Gastrocnemius medialis (tissue), 4 donors: ENCODE measurements around the gene SLC43A2. TPM values are rescaled to one million over a fixed set of nuclear protein-coding genes. Genes with fewer than 3 reads are reported as not detected.

Experiments
- ATAC-seq, 2 donors: fragments of 150-250 bp; one replicate each; pipeline ENCODE4 v1.9.1; 2016
- DNase-seq, 2 donors: peaks; one replicate each; pipeline ENCODE4 v3.0.0-alpha.2; 2019
- H3K27ac ChIP-seq, 4 donors: fragments of 200-600 bp; sonication (generic); 1 replicate in 1 of 4; 2 replicates in 3 of 4; pipeline ENCODE4 v1.5.1; 2016 to 2018; ENCODE audit warnings: mild to moderate bottlenecking in 2 of 4, moderate library complexity in 1 of 4
- H3K27me3 ChIP-seq, 3 donors: fragments of 200-600 bp; sonication (generic) in 2 of 3; 1 replicate in 1 of 3; 2 replicates in 2 of 3; pipeline versions ENCODE4 v1.5.1 to v1.6.0; 2016 to 2019; ENCODE audit warnings: mild to moderate bottlenecking in 1 of 3, moderate library complexity in 1 of 3
- H3K36me3 ChIP-seq, 2 donors: fragments of 200-600 bp; sonication (generic) in 1 of 2; one replicate each; pipeline ENCODE4 v1.5.1; 2017 to 2018
- H3K4me1 ChIP-seq, 2 donors: fragments of 200-600 bp; sonication (generic) in 1 of 2; one replicate each; pipeline ENCODE4 v1.5.1; 2016 to 2017; ENCODE audit warnings: mild to moderate bottlenecking in 2 of 2
- H3K4me3 ChIP-seq, 4 donors: fragments of 200-600 bp; sonication (generic) in 3 of 4; 1 replicate in 1 of 4; 2 replicates in 3 of 4; pipeline ENCODE4 v1.5.1; 2016 to 2019; ENCODE audit warnings: mild to moderate bottlenecking in 2 of 4
- H3K9me3 ChIP-seq, 3 donors: fragments of 200-600 bp; sonication (generic) in 2 of 3; 1 replicate in 1 of 3; 2 replicates in 2 of 3; pipeline ENCODE4 v1.5.1; 2016 to 2019
- CTCF ChIP-seq, 5 experiments: fragments of 450-650 bp in 3 of 5; fragments of 200-600 bp in 2 of 5; sonication (generic) in 2 of 5; IDR thresholded peaks in 4 of 5; conservative IDR thresholded peaks in 1 of 5; 1 replicate in 4 of 5; 2 replicates in 1 of 5; pipeline ENCODE4 v1.5.1; 2016 to 2019; ENCODE audit warnings: antibody characterized with exemption in 5 of 5, mild to moderate bottlenecking in 3 of 5, moderate library complexity in 3 of 5
- POLR2A ChIP-seq, 2 donors: fragments of 450-650 bp; IDR thresholded peaks; one replicate each; pipeline ENCODE4 v1.6.1; 2017; ENCODE audit warnings: antibody characterized with exemption in 2 of 2, mild to moderate bottlenecking in 2 of 2, moderate library complexity in 2 of 2
- in situ Hi-C, 4 donors: fragments of 200-750 bp; cut with MboI; loops; one replicate each; pipeline versions ENCODE4 v1.15.0 to v1.8.0; 2017; ENCODE audit warnings: low sequenced_read_pairs in 4 of 4
- intact Hi-C: fragments of 100-400 bp; cut with DNase I; formaldehyde crosslinking; loops from one replicate; pipeline ENCODE4 v1.15.1; 2023; ENCODE audit warnings: low total_unique reads
- total RNA-seq, 4 donors: library from RNA; depleted of rRNA; stranded (reverse); fragments of >200 nt; gene quantifications; one replicate each; pipeline versions ENCODE4 v1.1.0 to v1.2.3, GENCODE V29; 2016

SLC43A2 gene
- total RNA-seq, 4 donors from 2014 or later = 26.9 to 96.9 (median 55.2) TPM

GRCh38 chr17:1617620-1618174, 10.9 kb downstream of the SLC43A2 start:
- in situ Hi-C loops = no loop called here
- intact Hi-C loops = no loop called here
- peak in 1 of 2 donors; percentile 28 for DNase-seq
- no peak overlapping the region for H3K4me3 ChIP-seq
- no peaks in the 10 kb centered on the region for H3K27me3 ChIP-seq
- peaks cover 0 to 22% of the 10 kb centered on the region in 2 donors for H3K36me3 ChIP-seq
- peak overlapping the region in 2 of 4 donors; percentile 39 to 53 for H3K27ac ChIP-seq
- no peaks in the 10 kb centered on the region for H3K9me3 ChIP-seq
- ATAC-seq = peak; percentile 69 to 77
- H3K4me1 ChIP-seq = peaks cover 4 to 17% of the 10 kb centered on the region in 2 donors
- TF ChIP-seq POLR2A (IDR thresholded peaks at IDR 0.05) (no peak), CTCF (IDR thresholded peaks at IDR 0.05 in 4 of 5, conservative IDR thresholded peaks at IDR 0.05 in 1 of 5) (no peak)

DNA sequence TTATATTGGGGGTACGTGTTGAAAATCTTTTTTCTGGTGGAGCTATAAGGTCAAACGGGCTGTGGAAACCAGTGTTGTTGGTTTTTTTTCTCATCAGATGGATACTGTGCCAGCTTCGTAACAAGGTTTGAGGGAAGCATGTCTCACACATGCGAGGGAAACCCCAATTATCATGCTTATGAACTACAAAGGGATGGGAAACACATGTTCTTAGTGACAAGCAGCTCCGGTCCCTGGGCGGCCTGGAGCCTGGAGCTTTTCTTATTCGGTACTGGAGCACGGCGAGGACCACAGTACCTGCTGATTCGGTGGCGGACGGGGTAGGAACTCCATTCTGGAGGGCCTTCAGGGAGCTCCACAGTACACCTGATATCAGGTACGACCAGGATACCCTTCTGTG, 12.5 kb downstream of the SLC43A2 start:
- intact Hi-C loops = no loop called here
- no peak for DNase-seq
- H3K36me3 ChIP-seq = peaks cover 0 to 26% of the 10 kb centered on the region in 2 donors

DNA sequence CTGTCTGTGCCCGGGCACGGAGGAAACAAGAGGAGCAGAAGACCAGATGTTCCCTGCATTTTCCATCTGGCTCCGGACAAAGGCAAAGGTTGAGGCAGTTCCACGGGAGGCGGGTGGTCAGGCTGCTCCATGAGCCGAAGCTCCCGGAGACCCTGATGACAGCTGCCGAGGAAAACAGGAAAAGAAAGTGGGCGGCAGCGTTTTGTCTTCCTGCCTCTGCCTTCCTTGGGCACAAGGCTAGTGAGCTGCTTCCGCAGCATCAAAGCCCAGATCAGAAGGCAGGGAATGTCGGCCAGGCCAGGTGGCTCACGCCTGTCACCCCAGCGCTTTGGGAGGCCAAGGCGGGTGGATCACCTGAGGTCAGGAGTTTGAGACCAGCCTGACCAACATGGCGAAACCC, 16.2 kb downstream of the SLC43A2 start:
- no peaks in the 10 kb centered on the region for H3K9me3 ChIP-seq
- intact Hi-C loops (no loop called here), in situ Hi-C loops (no loop called here)
- DNase-seq (no peak), ATAC-seq (no peak)
- TF ChIP-seq POLR2A (IDR thresholded peaks at IDR 0.05) (no peak), CTCF (IDR thresholded peaks at IDR 0.05 in 4 of 5, conservative IDR thresholded peaks at IDR 0.05 in 1 of 5) (no peak)
- no peaks in the 10 kb centered on the region for H3K27me3 ChIP-seq
- H3K4me1 ChIP-seq = no peaks in the 10 kb centered on the region
- H3K27ac ChIP-seq = no peak overlapping the region
- H3K36me3 ChIP-seq = peaks cover 0 to 26% of the 10 kb centered on the region in 2 donors
- no peak overlapping the region for H3K4me3 ChIP-seq

More for the DNA sequence above, 12.5 kb downstream of the SLC43A2 start:
- Histone ChIP-seq H3K9me3 (no peaks in the 10 kb centered on the region), H3K4me3 (no peak overlapping the region), H3K27ac (no peak overlapping the region), H3K4me1 (peaks cover 4 to 11% of the 10 kb centered on the region in 2 donors), H3K27me3 (no peaks in the 10 kb centered on the region)
- TF ChIP-seq CTCF (IDR thresholded peaks at IDR 0.05 in 4 of 5, conservative IDR thresholded peaks at IDR 0.05 in 1 of 5) = no peak
- no peak for TF ChIP-seq POLR2A (IDR thresholded peaks at IDR 0.05)
- in situ Hi-C loops = no loop called here
- no peak for ATAC-seq

GRCh38 chr17:1611715-1612114, 16.9 kb downstream of the SLC43A2 start:
- TF ChIP-seq POLR2A (IDR thresholded peaks at IDR 0.05) = no peak
- TF ChIP-seq CTCF (IDR thresholded peaks at IDR 0.05 in 4 of 5, conservative IDR thresholded peaks at IDR 0.05 in 1 of 5) = no peak
- Histone ChIP-seq H3K27ac (no peak overlapping the region), H3K4me1 (no peaks in the 10 kb centered on the region), H3K4me3 (no peak overlapping the region), H3K9me3 (no peaks in the 10 kb centered on the region), H3K27me3 (no peaks in the 10 kb centered on the region), H3K36me3 (peaks cover 0 to 26% of the 10 kb centered on the region in 2 donors)
- peak in 1 of 2 donors; percentile 18 for ATAC-seq
- no peak for DNase-seq
- intact Hi-C loops = no loop called here
- in situ Hi-C loops = no loop called here

- H3K4me1 ChIP-seq = peaks cover 8 to 17% of the 10 kb centered on the region in 2 donors
- no peak overlapping the region for H3K27ac ChIP-seq
- no peak for ATAC-seq
Measured at GRCh38 chr17:1608676-1609075, 20.0 kb downstream of the SLC43A2 start.

More at GRCh38 chr17:1608676-1609075, 20.0 kb downstream of the SLC43A2 start:
- TF ChIP-seq CTCF (IDR thresholded peaks at IDR 0.05 in 4 of 5, conservative IDR thresholded peaks at IDR 0.05 in 1 of 5) (no peak), POLR2A (IDR thresholded peaks at IDR 0.05) (no peak)
- in situ Hi-C loops (no loop called here), intact Hi-C loops (no loop called here)
- Histone ChIP-seq H3K27me3 (no peaks in the 10 kb centered on the region), H3K9me3 (no peaks in the 10 kb centered on the region), H3K36me3 (peaks cover 0 to 12% of the 10 kb centered on the region in 2 donors), H3K4me3 (no peak overlapping the region)
- DNase-seq = no peak
